C1 segment of cervical spinal cord (tissue), 14 donors: Measurements from ENCODE around the gene SORCS3.

ENCODE experiments used
- DNase-seq, 14 donors: peaks; one replicate each; lab custom pipeline; 2025; lab: John Stamatoyannopoulos, UW

SORCS3 gene

GRCh38 chr10:105094048-105094447, 453.0 kb downstream of the SORCS3 start:
- no peak for DNase-seq

GRCh38 chr10:105096316-105096715, 455.2 kb downstream of the SORCS3 start:
- DNase-seq = no peak

GRCh38 chr10:105102977-105103376, 461.9 kb downstream of the SORCS3 start:
- no peak for DNase-seq

- DNase-seq = no peak
Observed at GRCh38 chr10:105104297-105104696, 463.2 kb downstream of the SORCS3 start.

GRCh38 chr10:105109164-105109563, 468.1 kb downstream of the SORCS3 start:
- no peak for DNase-seq

GRCh38 chr10:105112862-105113261, 471.8 kb downstream of the SORCS3 start:
- no peak for DNase-seq

GRCh38 chr10:105113666-105114065, 472.6 kb downstream of the SORCS3 start:
- no peak for DNase-seq

- DNase-seq = no peak
Observed at GRCh38 chr10:105121743-105122142, 480.7 kb downstream of the SORCS3 start.

- no peak for DNase-seq
Observed at GRCh38 chr10:105128111-105128510, 487.0 kb downstream of the SORCS3 start.

- DNase-seq = no peak
Observed at GRCh38 chr10:105138358-105138757, 497.3 kb downstream of the SORCS3 start.

GRCh38 chr10:105139363-105139896, 498.3 kb downstream of the SORCS3 start:
- DNase-seq = no peak

GRCh38 chr10:105140600-105140999, 499.5 kb downstream of the SORCS3 start:
- DNase-seq = no peak

GRCh38 chr10:105145711-105146110, 504.6 kb downstream of the SORCS3 start:
- no peak for DNase-seq

- DNase-seq = no peak
Observed at GRCh38 chr10:105146436-105146835, 505.3 kb downstream of the SORCS3 start.

- DNase-seq = no peak
Observed at GRCh38 chr10:105148456-105148855, 507.4 kb downstream of the SORCS3 start.

- no peak for DNase-seq
Observed at GRCh38 chr10:105148921-105149320, 507.8 kb downstream of the SORCS3 start.

- DNase-seq = no peak
Observed at GRCh38 chr10:105149371-105149891, 508.3 kb downstream of the SORCS3 start.

- no peak for DNase-seq
Observed at GRCh38 chr10:105150259-105150880, 509.3 kb downstream of the SORCS3 start.

- DNase-seq = no peak
Observed at GRCh38 chr10:105154736-105155135, 513.6 kb downstream of the SORCS3 start.

GRCh38 chr10:105159268-105159667, 518.2 kb downstream of the SORCS3 start:
- no peak for DNase-seq

GRCh38 chr10:105161149-105161548, 520.1 kb downstream of the SORCS3 start:
- no peak for DNase-seq

- DNase-seq = no peak
Observed at GRCh38 chr10:105161767-105162166, 520.7 kb downstream of the SORCS3 start.

- no peak for DNase-seq
Observed at GRCh38 chr10:105170521-105170920, 529.4 kb downstream of the SORCS3 start.

GRCh38 chr10:105171945-105172344, 530.9 kb downstream of the SORCS3 start:
- DNase-seq = no peak
